NCI-H2196 treated with DMSO at 0.1 percent for 48 hours (cell line): ENCODE measurements around the gene SH3D21.
A peak's percentile ranks its signal among the peaks of the same experiment; 100 is the strongest.

Experiments
- DNase-seq: peaks from one replicate; lab custom pipeline; 2025; ENCODE audit not compliant: unreplicated experiment; lab: John Stamatoyannopoulos, UW

SH3D21 gene

GRCh38 chr1:36306210-36306901, at the start of gene SH3D21:
Gene SH3D21, plus strand, starts transcription at chr1:36306368. Its CDS starts 53 bp downstream, at chr1:36306421.
- DNase-seq = peak; percentile 45

- DNase-seq = no peak
Measured at GRCh38 chr1:36256558-36257374, 49.4 kb upstream of the SH3D21 start.

GRCh38 chr1:36257375-36257767, 48.8 kb upstream of the SH3D21 start:
- no peak for DNase-seq

- DNase-seq = no peak
Measured at GRCh38 chr1:36258960-36259344, 47.2 kb upstream of the SH3D21 start.

GRCh38 chr1:36268981-36269380, 37.2 kb upstream of the SH3D21 start:
- DNase-seq = no peak

- DNase-seq = no peak
Measured at GRCh38 chr1:36269408-36269838, 36.7 kb upstream of the SH3D21 start.

GRCh38 chr1:36273024-36273423, 33.1 kb upstream of the SH3D21 start:
- DNase-seq = no peak

- no peak for DNase-seq
Measured at GRCh38 chr1:36274201-36274600, 32.0 kb upstream of the SH3D21 start.

- no peak for DNase-seq
Measured at GRCh38 chr1:36276688-36277087, 29.5 kb upstream of the SH3D21 start.

- no peak for DNase-seq
Measured at GRCh38 chr1:36279110-36279788, 26.9 kb upstream of the SH3D21 start.

- no peak for DNase-seq
Measured at GRCh38 chr1:36279789-36280296, 26.3 kb upstream of the SH3D21 start.

- no peak for DNase-seq
Measured at GRCh38 chr1:36284061-36284460, 22.1 kb upstream of the SH3D21 start.

GRCh38 chr1:36284517-36284916, 21.7 kb upstream of the SH3D21 start:
- DNase-seq = no peak

GRCh38 chr1:36285443-36286101, 20.6 kb upstream of the SH3D21 start:
- peak; percentile 70 for DNase-seq

- no peak for DNase-seq
Measured at GRCh38 chr1:36286802-36287201, 19.4 kb upstream of the SH3D21 start.

- no peak for DNase-seq
Measured at GRCh38 chr1:36287595-36287994, 18.6 kb upstream of the SH3D21 start.

- DNase-seq = no peak
Measured at GRCh38 chr1:36295390-36295789, 10.8 kb upstream of the SH3D21 start.

- no peak for DNase-seq
Measured at GRCh38 chr1:36297062-36297461, 9.1 kb upstream of the SH3D21 start.

GRCh38 chr1:36298640-36299039, 7.5 kb upstream of the SH3D21 start:
- DNase-seq = no peak

- DNase-seq = no peak
Measured at GRCh38 chr1:36300526-36300925, 5.6 kb upstream of the SH3D21 start.

- no peak for DNase-seq
Measured at GRCh38 chr1:36301220-36301619, 4.9 kb upstream of the SH3D21 start.
